Parathyroid adenoma (tissue), 2 donors: ENCODE measurements around the gene BCOR.

Experiments
- H2AFZ ChIP-seq: fragments of 300-600 bp; sonication (generic); one replicate; pipeline ENCODE4 v1.7.0; 2017; ENCODE audit warnings: antibody characterized with exemption, mild to moderate bottlenecking
- H3K27ac ChIP-seq: fragments of 300-600 bp; sonication (generic); one replicate; pipeline ENCODE4 v1.7.0; 2017
- H3K27me3 ChIP-seq: fragments of 300-600 bp; sonication (generic); one replicate; pipeline ENCODE4 v1.7.0; 2017; ENCODE audit warnings: low read length; ENCODE audit not compliant: control insufficient read depth, insufficient read depth
- H3K36me3 ChIP-seq: fragments of 300-600 bp; sonication (generic); one replicate; pipeline ENCODE4 v1.7.0; 2017; ENCODE audit warnings: low read length; ENCODE audit not compliant: control insufficient read depth, insufficient read depth
- H3K4me1 ChIP-seq: fragments of 300-600 bp; sonication (generic); one replicate; pipeline ENCODE4 v1.7.0; 2017; ENCODE audit warnings: control low read depth
- H3K4me2 ChIP-seq: fragments of 300-600 bp; sonication (generic); one replicate; pipeline ENCODE4 v1.7.0; 2017; ENCODE audit warnings: low read length
- H3K4me3 ChIP-seq: fragments of 300-600 bp; sonication (generic); one replicate; pipeline ENCODE4 v1.7.0; 2017; ENCODE audit warnings: low read depth, low read length
- H3K79me2 ChIP-seq: fragments of 300-600 bp; sonication (generic); one replicate; pipeline ENCODE4 v1.7.0; 2017; ENCODE audit warnings: control low read depth
- H3K9ac ChIP-seq: fragments of 300-600 bp; sonication (generic); one replicate; pipeline ENCODE4 v1.7.0; 2017; ENCODE audit warnings: mild to moderate bottlenecking
- H3K9me3 ChIP-seq: fragments of 300-600 bp; sonication (generic); one replicate; pipeline ENCODE4 v1.7.0; 2017; ENCODE audit warnings: low read length; ENCODE audit not compliant: control insufficient read depth
- CTCF ChIP-seq: fragments of 300-600 bp; sonication (generic); IDR thresholded peaks from one replicate; pipeline ENCODE4 v1.7.0; 2017; ENCODE audit warnings: antibody characterized with exemption, mild to moderate bottlenecking
- donor health status: primary hyperparathyroidism.

BCOR gene

GRCh38 chrX:40057405-40057804 lies 40.4 kb downstream of the BCOR start:
- no peaks in the 10 kb centered on the region for H3K27me3 ChIP-seq
- H3K4me3 ChIP-seq: no peak overlapping the region
- H3K4me2 ChIP-seq: no peak overlapping the region
- H3K9me3 ChIP-seq: no peaks in the 10 kb centered on the region
- H3K27ac ChIP-seq: no peak overlapping the region
- no peaks in the 10 kb centered on the region for H3K4me1 ChIP-seq
- no peaks in the 10 kb centered on the region for H3K36me3 ChIP-seq
- no peak for TF ChIP-seq CTCF
- no peak overlapping the region for H2AFZ ChIP-seq
- no peaks in the 10 kb centered on the region for H3K79me2 ChIP-seq
- no peak overlapping the region for H3K9ac ChIP-seq

- Histone ChIP-seq H3K36me3 (no peaks in the 10 kb centered on the region), H3K27me3 (no peaks in the 10 kb centered on the region), H3K27ac (no peak overlapping the region), H3K9ac (no peak overlapping the region), H3K9me3 (no peaks in the 10 kb centered on the region), H3K4me3 (no peak overlapping the region), H3K79me2 (no peaks in the 10 kb centered on the region), H3K4me1 (no peaks in the 10 kb centered on the region), H3K4me2 (no peak overlapping the region), H2AFZ (no peak overlapping the region)
- TF ChIP-seq CTCF: no peak
Measured at GRCh38 chrX:40056420-40056819, 41.3 kb downstream of the BCOR start.

GRCh38 chrX:40055495-40055894 lies 42.3 kb downstream of the BCOR start:
- Histone ChIP-seq H2AFZ (no peak overlapping the region), H3K36me3 (no peaks in the 10 kb centered on the region), H3K79me2 (no peaks in the 10 kb centered on the region), H3K27me3 (no peaks in the 10 kb centered on the region), H3K27ac (no peak overlapping the region), H3K4me1 (no peaks in the 10 kb centered on the region), H3K4me2 (no peak overlapping the region), H3K9me3 (no peaks in the 10 kb centered on the region), H3K9ac (no peak overlapping the region), H3K4me3 (no peak overlapping the region)
- no peak for TF ChIP-seq CTCF

GRCh38 chrX:40054793-40055192 lies 43.0 kb downstream of the BCOR start:
- no peak overlapping the region for H3K4me3 ChIP-seq

More at GRCh38 chrX:40054793-40055192, 43.0 kb downstream of the BCOR start:
- H3K9ac ChIP-seq: no peak overlapping the region
- H3K4me1 ChIP-seq: no peaks in the 10 kb centered on the region
- no peak for TF ChIP-seq CTCF
- H2AFZ ChIP-seq: no peak overlapping the region
- no peaks in the 10 kb centered on the region for H3K27me3 ChIP-seq
- H3K79me2 ChIP-seq: no peaks in the 10 kb centered on the region
- H3K4me2 ChIP-seq: no peak overlapping the region
- H3K36me3 ChIP-seq: no peaks in the 10 kb centered on the region
- no peaks in the 10 kb centered on the region for H3K9me3 ChIP-seq
- H3K27ac ChIP-seq: no peak overlapping the region
